SK-N-SH (cell line): ENCODE data around the gene TCFL5. TPM values are rescaled to one million over a fixed set of nuclear protein-coding genes. Genes with fewer than 3 reads are reported as not detected.

Experiments
- CTCF ChIA-PET: fragments of 300-600, 350-600 bp; formaldehyde crosslinking; extraction: SDS; loops from one replicate; lab custom pipeline; 2021; lab: Yijun Ruan, JAX
- POLR2A ChIA-PET: fragments of 350-600 bp; sonication (Branson Sonifier 250); formaldehyde crosslinking; extraction: SDS; loops from one replicate; lab custom pipeline; 2020; ENCODE audit warnings: antibody characterized with exemption, inconsistent platforms; lab: Yijun Ruan, JAX
- DNase-seq: peaks from one replicate; pipeline ENCODE4 v3.0.0; 2012
- H2AFZ ChIP-seq: fragments of 200-600 bp; sonication (generic); 2 replicates; pipeline ENCODE4 v1.8.1; 2016; ENCODE audit warnings: antibody characterized with exemption, mild to moderate bottlenecking, low read depth
- H3F3A ChIP-seq: fragments of 200-600 bp; sonication (generic); replicated peaks from 2 replicates; pipeline ENCODE3; 2016; ENCODE audit warnings: antibody characterized with exemption, mild to moderate bottlenecking; ENCODE audit not compliant: insufficient read depth
- H3K27ac ChIP-seq, 2 experiments: fragments of 200-500 bp in 1 of 2; fragments of 200-600 bp in 1 of 2; sonication (Bioruptor generic) in 1 of 2; sonication (generic), shearing (Covaris generic) in 1 of 2; 2 replicates each; pipeline versions ENCODE4 v1.5.1 to v1.6.1; 2014 to 2016; ENCODE audit warnings: low read depth in 2 of 2, inconsistent platforms in 1 of 2, low read length in 1 of 2, mild to moderate bottlenecking in 1 of 2, mixed read lengths in 1 of 2
- H3K27me3 ChIP-seq: fragments of 200-600 bp; sonication (generic), shearing (Covaris generic); 2 replicates; pipeline ENCODE4 v1.6.1; 2016; ENCODE audit warnings: mixed run types; ENCODE audit not compliant: insufficient read depth
- H3K36me3 ChIP-seq, 2 experiments: fragments of 200-500 bp in 1 of 2; fragments of 200-600 bp in 1 of 2; sonication (Bioruptor generic) in 1 of 2; sonication (generic) in 1 of 2; replicated peaks in 1 of 2; 2 replicates each; pipeline versions ENCODE3 to v1.5.1; 2014 to 2016; ENCODE audit warnings: low read length in 1 of 2, mild to moderate bottlenecking in 1 of 2; ENCODE audit not compliant: insufficient read depth in 2 of 2, control insufficient read depth in 1 of 2
- H3K4me1 ChIP-seq, 2 experiments: fragments of 200-500 bp in 1 of 2; fragments of 200-600 bp in 1 of 2; sonication (Bioruptor generic) in 1 of 2; sonication (generic), shearing (Covaris generic) in 1 of 2; 2 replicates each; pipeline versions ENCODE4 v1.5.1 to v1.6.1; 2014 to 2016; ENCODE audit warnings: low read depth in 1 of 2, low read length in 1 of 2, mixed run types in 1 of 2; ENCODE audit not compliant: insufficient read depth in 2 of 2, control insufficient read depth in 1 of 2
- H3K4me2 ChIP-seq: fragments of 200-600 bp; sonication (generic), shearing (Covaris generic); 2 replicates; pipeline ENCODE4 v1.6.1; 2017; ENCODE audit warnings: mixed run types
- H3K4me3 ChIP-seq, 2 experiments: fragments of 200-500 bp in 1 of 2; fragments of 200-600 bp in 1 of 2; sonication (Bioruptor generic) in 1 of 2; sonication (generic), shearing (Covaris generic) in 1 of 2; 2 replicates each; pipeline versions ENCODE4 v1.5.1 to v1.8.1; 2014 to 2016; ENCODE audit warnings: low read depth in 2 of 2, inconsistent platforms in 1 of 2, low read length in 1 of 2, mild to moderate bottlenecking in 1 of 2, mixed read lengths in 1 of 2, moderate library complexity in 1 of 2
- H3K79me2 ChIP-seq: fragments of 200-600 bp; sonication (generic); 2 replicates; pipeline ENCODE4 v1.8.1; 2017; ENCODE audit warnings: mild to moderate bottlenecking; ENCODE audit not compliant: insufficient read depth
- H3K9ac ChIP-seq: fragments of 200-600 bp; sonication (generic); 2 replicates; pipeline ENCODE4 v1.6.1; 2017; ENCODE audit warnings: mixed run types
- H3K9me2 ChIP-seq: fragments of 200-600 bp; sonication (generic); 2 replicates; pipeline ENCODE4 v1.6.1; 2017; ENCODE audit warnings: mixed run types
- H3K9me3 ChIP-seq: fragments of 200-600 bp; sonication (generic); 2 replicates; pipeline ENCODE4 v1.6.1; 2017; ENCODE audit warnings: mixed run types, mild to moderate bottlenecking, moderate library complexity
- H4K20me1 ChIP-seq: fragments of 200-600 bp; sonication (generic); 2 replicates; pipeline ENCODE4 v1.6.1; 2017; ENCODE audit warnings: mild to moderate bottlenecking, mixed run types; ENCODE audit not compliant: insufficient read depth
- CTCF ChIP-seq: fragments of 200-600 bp; sonication (generic); IDR thresholded peaks from 2 replicates; pipeline ENCODE4 v1.6.1; 2017; ENCODE audit warnings: antibody characterized with exemption, mild to moderate bottlenecking, moderate library complexity
- ELF1 ChIP-seq: IDR thresholded peaks from 2 replicates; pipeline ENCODE4 v1.4.0; 2012
- EP300 ChIP-seq, 2 experiments: IDR thresholded peaks; 2 replicates each; pipeline versions ENCODE4 v1.4.0 to v1.6.1; 2012; ENCODE audit warnings: borderline replicate concordance in 1 of 2, low read depth in 1 of 2, low read length in 1 of 2
- EZH2phosphoT487 ChIP-seq: fragments of 200-600 bp; sonication (generic); IDR thresholded peaks from 2 replicates; pipeline ENCODE4 v1.6.1; 2017; ENCODE audit warnings: low read depth, mixed run types, mild to moderate bottlenecking, antibody characterized with exemption, moderate library complexity, borderline replicate concordance
- FOXJ3 ChIP-seq: sonication (generic); formaldehyde crosslinking; IDR thresholded peaks from 2 replicates; pipeline ENCODE4 v1.5.1; 2020; ENCODE audit warnings: mild to moderate bottlenecking, missing genetic modification reagents
- GABPA ChIP-seq: IDR thresholded peaks from 2 replicates; pipeline ENCODE4 v1.4.0; 2012; ENCODE audit warnings: low read depth, mild to moderate bottlenecking
- IRF3 ChIP-seq: fragments of 150-350 bp; IDR thresholded peaks from 2 replicates; pipeline ENCODE4 v1.6.1; 2016; ENCODE audit warnings: mild to moderate bottlenecking, low read depth, low read length
- JUND ChIP-seq: IDR thresholded peaks from 2 replicates; pipeline ENCODE4 v1.4.0; 2012
- MAX ChIP-seq: IDR thresholded peaks from 2 replicates; pipeline ENCODE4 v1.4.0; 2012; ENCODE audit warnings: low read depth
- MXI1 ChIP-seq: IDR thresholded peaks from 2 replicates; pipeline ENCODE4 v1.6.1; 2012; ENCODE audit warnings: mild to moderate bottlenecking, low read depth, low read length, improper control_type of control experiment
- NFIC ChIP-seq: IDR thresholded peaks from 2 replicates; pipeline ENCODE4 v1.4.0; 2012; ENCODE audit warnings: borderline replicate concordance
- NRF1 ChIP-seq: IDR thresholded peaks from 2 replicates; pipeline ENCODE4 v1.6.1; 2012; ENCODE audit warnings: low read depth, mild to moderate bottlenecking, low read length
- POLR2AphosphoS5 ChIP-seq: IDR thresholded peaks from 2 replicates; pipeline ENCODE4 v1.6.1; 2012; ENCODE audit warnings: low read depth, low read length
- RAD21 ChIP-seq: IDR thresholded peaks from 2 replicates; pipeline ENCODE4 v1.6.1; 2012; ENCODE audit warnings: mild to moderate bottlenecking, low read length
- SMC3 ChIP-seq: IDR thresholded peaks from 2 replicates; pipeline ENCODE4 v1.6.1; 2012; ENCODE audit warnings: low read depth, low read length, improper control_type of control experiment
- TCF12 ChIP-seq: IDR thresholded peaks from 2 replicates; pipeline ENCODE4 v1.4.0; 2012
- WGBS: methylation state at CpG from one replicate; pipeline ENCODE4 v1.1.6; 2017; ENCODE audit warnings: low lambda C conversion rate; 5-methylcytosine and 5-hydroxymethylcytosine counted together
- polyA plus RNA-seq, 3 experiments: library from polyadenylated mRNA; depleted of rRNA; stranded (reverse); fragments of >200 nt; gene quantifications; 2 replicates each; pipeline ENCODE4 v1.2.3, GENCODE V29; 2012
- TF ChIP-seq, protein P1 (sequence below): IDR thresholded peaks from 2 replicates; pipeline ENCODE4 v1.4.0; 2012; ENCODE audit warnings: low read depth, borderline replicate concordance
- TF ChIP-seq, protein P2 (sequence below): IDR thresholded peaks from 2 replicates; pipeline ENCODE4 v1.6.1; 2012; ENCODE audit warnings: mild to moderate bottlenecking, low read depth, low read length, moderate library complexity

TCFL5 gene
- polyA plus RNA-seq, 1 of the 3 experiments (the other 2 are of a cell fraction): 10.1 TPM

DNA sequence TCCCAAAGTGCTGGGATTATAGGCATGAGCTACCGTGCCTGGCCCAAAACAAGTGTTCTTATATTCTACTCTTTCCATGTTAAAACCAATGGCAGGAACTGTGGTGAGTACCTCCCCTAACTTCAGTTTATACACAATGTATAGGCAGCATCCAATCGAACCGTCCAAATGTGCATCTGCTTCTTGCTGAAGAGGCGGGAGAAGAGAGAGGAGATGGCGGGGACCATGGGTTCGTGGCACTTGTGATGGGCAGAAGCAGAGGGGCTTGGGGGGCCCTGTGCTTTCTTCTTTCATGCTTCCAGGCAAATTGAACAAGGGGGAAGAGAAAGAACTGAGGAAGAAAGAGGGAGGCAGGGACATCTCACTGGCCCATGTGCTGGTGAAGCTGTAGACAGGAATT lies 11.2 kb upstream of the TCFL5 start:
- ChIA-PET CTCF (interaction anchor here (1.3 to 7.4 kb wide), 6 partner anchors 10 to 136 kb away, joined by 3 to 86 read pairs (median 26); partner anchors contain the start of gene TCFL5), POLR2A (interaction anchor here (0.8 to 1.1 kb wide), 2 partner anchors 9 to 15 kb away, joined by 3 read pairs; no protein-coding TSS in a partner anchor)
- Histone ChIP-seq H3K4me2 (no peak overlapping the region), H2AFZ (no peak overlapping the region), H3K9me3 (no peaks in the 10 kb centered on the region), H3K9ac (no peak overlapping the region), H4K20me1 (no peaks in the 10 kb centered on the region), H3K79me2 (no peaks in the 10 kb centered on the region), H3K4me1 (peaks cover 4 to 19% of the 10 kb centered on the region in 2 experiments; a peak in 3 of 4 replicates), H3K27me3 (no peaks in the 10 kb centered on the region), H3K36me3 (peaks cover 0 to 1% of the 10 kb centered on the region in 2 experiments), H3K4me3 (no peak overlapping the region), H3K9me2 (no peaks in the 10 kb centered on the region), H3K27ac (no peak overlapping the region), H3F3A (peaks cover 20% of the 10 kb centered on the region)
- TF ChIP-seq EP300 (IDR thresholded peaks at IDR 0.05; ENCODE audit: borderline replicate concordance in 1 of 2, low read depth in 1 of 2, low read length in 1 of 2) (no peak), NFIC (no peak), MXI1 (no peak), FOXJ3 (CRISPR knock-in tag) (no peak), EZH2phosphoT487 (no peak), POLR2AphosphoS5 (no peak), IRF3 (no peak), CTCF (no peak), MAX (no peak), RAD21 (no peak), GABPA (no peak), SMC3 (no peak), JUND (no peak), NRF1 (no peak), ELF1 (no peak), TCF12 (no peak)
- TF ChIP-seq, protein P1, sequence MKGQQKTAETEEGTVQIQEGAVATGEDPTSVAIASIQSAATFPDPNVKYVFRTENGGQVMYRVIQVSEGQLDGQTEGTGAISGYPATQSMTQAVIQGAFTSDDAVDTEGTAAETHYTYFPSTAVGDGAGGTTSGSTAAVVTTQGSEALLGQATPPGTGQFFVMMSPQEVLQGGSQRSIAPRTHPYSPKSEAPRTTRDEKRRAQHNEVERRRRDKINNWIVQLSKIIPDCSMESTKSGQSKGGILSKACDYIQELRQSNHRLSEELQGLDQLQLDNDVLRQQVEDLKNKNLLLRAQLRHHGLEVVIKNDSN: no peak
- TF ChIP-seq, protein P2, sequence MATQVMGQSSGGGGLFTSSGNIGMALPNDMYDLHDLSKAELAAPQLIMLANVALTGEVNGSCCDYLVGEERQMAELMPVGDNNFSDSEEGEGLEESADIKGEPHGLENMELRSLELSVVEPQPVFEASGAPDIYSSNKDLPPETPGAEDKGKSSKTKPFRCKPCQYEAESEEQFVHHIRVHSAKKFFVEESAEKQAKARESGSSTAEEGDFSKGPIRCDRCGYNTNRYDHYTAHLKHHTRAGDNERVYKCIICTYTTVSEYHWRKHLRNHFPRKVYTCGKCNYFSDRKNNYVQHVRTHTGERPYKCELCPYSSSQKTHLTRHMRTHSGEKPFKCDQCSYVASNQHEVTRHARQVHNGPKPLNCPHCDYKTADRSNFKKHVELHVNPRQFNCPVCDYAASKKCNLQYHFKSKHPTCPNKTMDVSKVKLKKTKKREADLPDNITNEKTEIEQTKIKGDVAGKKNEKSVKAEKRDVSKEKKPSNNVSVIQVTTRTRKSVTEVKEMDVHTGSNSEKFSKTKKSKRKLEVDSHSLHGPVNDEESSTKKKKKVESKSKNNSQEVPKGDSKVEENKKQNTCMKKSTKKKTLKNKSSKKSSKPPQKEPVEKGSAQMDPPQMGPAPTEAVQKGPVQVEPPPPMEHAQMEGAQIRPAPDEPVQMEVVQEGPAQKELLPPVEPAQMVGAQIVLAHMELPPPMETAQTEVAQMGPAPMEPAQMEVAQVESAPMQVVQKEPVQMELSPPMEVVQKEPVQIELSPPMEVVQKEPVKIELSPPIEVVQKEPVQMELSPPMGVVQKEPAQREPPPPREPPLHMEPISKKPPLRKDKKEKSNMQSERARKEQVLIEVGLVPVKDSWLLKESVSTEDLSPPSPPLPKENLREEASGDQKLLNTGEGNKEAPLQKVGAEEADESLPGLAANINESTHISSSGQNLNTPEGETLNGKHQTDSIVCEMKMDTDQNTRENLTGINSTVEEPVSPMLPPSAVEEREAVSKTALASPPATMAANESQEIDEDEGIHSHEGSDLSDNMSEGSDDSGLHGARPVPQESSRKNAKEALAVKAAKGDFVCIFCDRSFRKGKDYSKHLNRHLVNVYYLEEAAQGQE: no peak
- 88% methylated on average over 6 of the region's 6 CpGs for WGBS
- DNase-seq: no peak
